HEK293 (cell line): ENCODE results near the gene FOXO1.
A peak's percentile ranks its signal among the peaks of the same experiment; 100 is the strongest.

Source experiments
- CTCF ChIA-PET: fragments of 350-600 bp; formaldehyde crosslinking; extraction: SDS; loops from one replicate; lab custom pipeline; 2021; ENCODE audit warnings: antibody characterized with exemption; lab: Yijun Ruan, JAX
- POLR2A ChIA-PET: fragments of 300-600 bp; formaldehyde crosslinking; extraction: SDS; loops from one replicate; lab custom pipeline; 2020; ENCODE audit warnings: antibody characterized with exemption, inconsistent platforms; lab: Yijun Ruan, JAX
- H3K27ac ChIP-seq: fragments of 200-500 bp; sonication (Bioruptor generic); 2 replicates; pipeline ENCODE4 v1.5.1; 2014; ENCODE audit warnings: low read depth, low read length, control low read depth, inconsistent platforms; ENCODE audit errors: extremely low read depth
- H3K36me3 ChIP-seq, 2 experiments: fragments of 200-500 bp in 1 of 2; sonication (Bioruptor generic) in 1 of 2; 1 replicate in 1 of 2; 2 replicates in 1 of 2; pipeline ENCODE4 v1.5.1; 2014 to 2017; ENCODE audit warnings: inconsistent platforms in 2 of 2, low read length in 2 of 2; ENCODE audit not compliant: control insufficient read depth in 2 of 2, insufficient read depth in 1 of 2
- H3K4me1 ChIP-seq: fragments of 200-500 bp; sonication (Bioruptor generic); 2 replicates; pipeline ENCODE4 v1.5.1; 2014; ENCODE audit warnings: mild to moderate bottlenecking, low read length, inconsistent platforms; ENCODE audit not compliant: control insufficient read depth, insufficient read depth
- H3K4me3 ChIP-seq: 2 replicates; pipeline ENCODE4 v1.5.1; 2011; ENCODE audit warnings: low read depth, mild to moderate bottlenecking, control low read depth, low read length, moderate library complexity
- H3K9me3 ChIP-seq: fragments of 200-500 bp; sonication (Bioruptor generic); 2 replicates; pipeline ENCODE4 v1.5.1; 2014; ENCODE audit warnings: low read depth, low read length, inconsistent platforms; ENCODE audit not compliant: control insufficient read depth, insufficient read depth
- FEZF1 ChIP-seq: fragments of 450-650 bp; formaldehyde crosslinking; IDR thresholded peaks from 2 replicates; pipeline ENCODE4 v1.5.1; 2016; ENCODE audit warnings: missing biosample characterization, missing genetic modification characterization
- GLI4 ChIP-seq: fragments of 450-650 bp; formaldehyde crosslinking; IDR thresholded peaks from 2 replicates; pipeline ENCODE4 v1.5.1; 2016; ENCODE audit warnings: missing biosample characterization, missing genetic modification characterization
- GLIS1 ChIP-seq: fragments of 450-650 bp; formaldehyde crosslinking; IDR thresholded peaks from 2 replicates; pipeline ENCODE4 v1.5.1; 2016; ENCODE audit warnings: missing biosample characterization, missing genetic modification characterization
- OSR2 ChIP-seq: fragments of 450-650 bp; formaldehyde crosslinking; IDR thresholded peaks from 2 replicates; pipeline ENCODE4 v1.5.1; 2016; ENCODE audit warnings: missing biosample characterization, missing genetic modification characterization
- PRDM1 ChIP-seq: fragments of 450-650 bp; formaldehyde crosslinking; IDR thresholded peaks from 2 replicates; pipeline ENCODE4; 2016; ENCODE audit warnings: missing biosample characterization, missing genetic modification characterization
- SCRT1 ChIP-seq: fragments of 450-650 bp; formaldehyde crosslinking; IDR thresholded peaks from 2 replicates; pipeline ENCODE4 v1.5.1; 2016; ENCODE audit warnings: missing biosample characterization, missing genetic modification characterization, borderline replicate concordance
- SCRT2 ChIP-seq: fragments of 450-650 bp; formaldehyde crosslinking; IDR thresholded peaks from 2 replicates; pipeline ENCODE4 v1.5.1; 2016; ENCODE audit warnings: missing biosample characterization, missing genetic modification characterization
- SETDB1 ChIP-seq: IDR thresholded peaks from one replicate; pipeline ENCODE4 v1.6.1; 2017; ENCODE audit warnings: mild to moderate bottlenecking, low read length, moderate library complexity, mixed read lengths; ENCODE audit not compliant: insufficient read length
- YY1 ChIP-seq: fragments of 450-650 bp; formaldehyde crosslinking; IDR thresholded peaks from 2 replicates; pipeline ENCODE4 v1.5.1; 2018; ENCODE audit warnings: missing biosample characterization, missing genetic modification characterization
- ZBTB1 ChIP-seq: fragments of 450-650 bp; formaldehyde crosslinking; IDR thresholded peaks from 2 replicates; pipeline ENCODE4 v1.5.1; 2016; ENCODE audit warnings: missing biosample characterization, missing genetic modification characterization
- ZBTB17 ChIP-seq: fragments of 450-650 bp; formaldehyde crosslinking; IDR thresholded peaks from 2 replicates; pipeline ENCODE4 v1.5.1; 2016; ENCODE audit warnings: missing biosample characterization, missing genetic modification characterization
- ZIC2 ChIP-seq: fragments of 450-650 bp; formaldehyde crosslinking; IDR thresholded peaks from 2 replicates; pipeline ENCODE4 v1.5.1; 2016; ENCODE audit warnings: missing biosample characterization, missing genetic modification characterization
- ZNF544 ChIP-seq: fragments of 450-650 bp; formaldehyde crosslinking; IDR thresholded peaks from 2 replicates; pipeline ENCODE4 v1.5.0; 2017; ENCODE audit warnings: missing biosample characterization, missing genetic modification characterization
- ZNF571 ChIP-seq: fragments of 450-650 bp; formaldehyde crosslinking; IDR thresholded peaks from 2 replicates; pipeline ENCODE4 v1.5.0; 2017; ENCODE audit warnings: missing biosample characterization, missing genetic modification characterization
- TF ChIP-seq, protein P1 (sequence below): fragments of 450-650 bp; formaldehyde crosslinking; IDR thresholded peaks from 2 replicates; pipeline ENCODE4 v1.5.1; 2016; ENCODE audit warnings: missing biosample characterization, missing genetic modification characterization
- TF ChIP-seq, protein P2 (sequence below): fragments of 450-650 bp; formaldehyde crosslinking; IDR thresholded peaks from 2 replicates; pipeline ENCODE4 v1.5.1; 2016; ENCODE audit warnings: missing biosample characterization, missing genetic modification characterization, low read depth
- TF ChIP-seq, protein P3 (sequence below): fragments of 450-650 bp; formaldehyde crosslinking; IDR thresholded peaks from 2 replicates; pipeline ENCODE4 v1.5.1; 2017; ENCODE audit warnings: missing biosample characterization, missing genetic modification characterization
- TF ChIP-seq, protein P4 (sequence below): fragments of 450-650 bp; formaldehyde crosslinking; IDR thresholded peaks from 2 replicates; pipeline ENCODE4 v1.5.1; 2016; ENCODE audit warnings: missing biosample characterization, missing genetic modification characterization, borderline replicate concordance
- TF ChIP-seq, protein P5 (sequence below): fragments of 450-650 bp; IDR thresholded peaks from 2 replicates; pipeline ENCODE4 v1.5.1; 2018; ENCODE audit warnings: missing biosample characterization, missing genetic modification characterization
- TF ChIP-seq, protein P6 (sequence below): fragments of 450-650 bp; formaldehyde crosslinking; IDR thresholded peaks from 2 replicates; pipeline ENCODE4 v1.5.1; 2017; ENCODE audit warnings: missing biosample characterization, missing genetic modification characterization

FOXO1 gene

DNA sequence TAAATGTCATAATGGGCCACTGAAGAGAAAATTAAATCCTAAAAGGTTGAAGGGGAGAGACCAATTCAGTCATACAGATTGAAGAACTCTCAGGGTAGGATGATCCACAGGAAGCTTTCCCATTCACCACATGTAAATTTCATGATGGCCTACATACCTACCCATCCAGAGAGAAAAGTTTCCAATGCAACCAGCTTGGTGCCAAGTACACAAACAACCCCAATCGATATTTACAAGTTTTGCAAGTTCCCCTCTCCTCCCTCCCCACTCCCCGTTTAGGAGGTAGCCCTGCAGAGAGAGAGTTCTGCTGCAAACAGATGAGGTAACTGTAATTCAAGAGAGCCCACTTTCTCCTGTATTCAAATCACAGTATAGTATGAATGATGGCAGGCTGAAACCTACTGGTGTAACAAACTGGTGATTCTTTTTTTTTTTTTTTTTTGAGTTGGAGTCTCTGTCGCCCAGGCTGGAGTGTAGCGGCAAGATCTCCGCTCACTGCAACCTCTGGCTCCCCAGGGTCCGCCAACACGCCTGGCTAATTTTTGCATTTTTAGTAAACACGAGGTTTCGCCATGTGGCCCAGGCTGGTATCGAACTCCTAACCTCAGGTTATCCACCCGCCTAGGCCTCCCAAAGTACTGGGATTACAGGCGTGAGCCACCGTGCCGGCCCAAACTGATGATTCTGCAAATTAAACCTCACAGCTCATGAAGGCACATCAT lies 14.4 kb downstream of the FOXO1 start:
- ChIA-PET POLR2A (no interaction called here), CTCF (no interaction called here)
- no peak overlapping the region for H3K27ac ChIP-seq
- no peak overlapping the region for H3K4me3 ChIP-seq
- H3K9me3 ChIP-seq = no peaks in the 10 kb centered on the region
- peaks cover 8% of the 10 kb centered on the region; the same call in 1 of the 2 replicates for H3K4me1 ChIP-seq
- TF ChIP-seq ZIC2 = peak; percentile 58
- TF ChIP-seq SETDB1 = no peak
- TF ChIP-seq, protein P1, sequence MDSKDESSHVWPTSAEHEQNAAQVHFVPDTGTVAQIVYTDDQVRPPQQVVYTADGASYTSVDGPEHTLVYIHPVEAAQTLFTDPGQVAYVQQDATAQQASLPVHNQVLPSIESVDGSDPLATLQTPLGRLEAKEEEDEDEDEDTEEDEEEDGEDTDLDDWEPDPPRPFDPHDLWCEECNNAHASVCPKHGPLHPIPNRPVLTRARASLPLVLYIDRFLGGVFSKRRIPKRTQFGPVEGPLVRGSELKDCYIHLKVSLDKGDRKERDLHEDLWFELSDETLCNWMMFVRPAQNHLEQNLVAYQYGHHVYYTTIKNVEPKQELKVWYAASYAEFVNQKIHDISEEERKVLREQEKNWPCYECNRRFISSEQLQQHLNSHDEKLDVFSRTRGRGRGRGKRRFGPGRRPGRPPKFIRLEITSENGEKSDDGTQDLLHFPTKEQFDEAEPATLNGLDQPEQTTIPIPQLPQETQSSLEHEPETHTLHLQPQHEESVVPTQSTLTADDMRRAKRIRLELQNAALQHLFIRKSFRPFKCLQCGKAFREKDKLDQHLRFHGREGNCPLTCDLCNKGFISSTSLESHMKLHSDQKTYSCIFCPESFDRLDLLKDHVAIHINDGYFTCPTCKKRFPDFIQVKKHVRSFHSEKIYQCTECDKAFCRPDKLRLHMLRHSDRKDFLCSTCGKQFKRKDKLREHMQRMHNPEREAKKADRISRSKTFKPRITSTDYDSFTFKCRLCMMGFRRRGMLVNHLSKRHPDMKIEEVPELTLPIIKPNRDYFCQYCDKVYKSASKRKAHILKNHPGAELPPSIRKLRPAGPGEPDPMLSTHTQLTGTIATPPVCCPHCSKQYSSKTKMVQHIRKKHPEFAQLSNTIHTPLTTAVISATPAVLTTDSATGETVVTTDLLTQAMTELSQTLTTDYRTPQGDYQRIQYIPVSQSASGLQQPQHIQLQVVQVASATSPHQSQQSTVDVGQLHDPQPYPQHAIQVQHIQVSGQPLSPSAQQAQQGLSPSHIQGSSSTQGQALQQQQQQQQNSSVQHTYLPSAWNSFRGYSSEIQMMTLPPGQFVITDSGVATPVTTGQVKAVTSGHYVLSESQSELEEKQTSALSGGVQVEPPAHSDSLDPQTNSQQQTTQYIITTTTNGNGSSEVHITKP (tag by site-specific recombination) = peak; percentile 49; the same call in 1 of the 2 replicates
- no peak for TF ChIP-seq ZNF571 (tag by site-specific recombination)
- 0 out of 2 replicates have a peak, but pooled peaks have one; percentile 30 for TF ChIP-seq PRDM1 (tag by site-specific recombination)
- TF ChIP-seq, protein P2, sequence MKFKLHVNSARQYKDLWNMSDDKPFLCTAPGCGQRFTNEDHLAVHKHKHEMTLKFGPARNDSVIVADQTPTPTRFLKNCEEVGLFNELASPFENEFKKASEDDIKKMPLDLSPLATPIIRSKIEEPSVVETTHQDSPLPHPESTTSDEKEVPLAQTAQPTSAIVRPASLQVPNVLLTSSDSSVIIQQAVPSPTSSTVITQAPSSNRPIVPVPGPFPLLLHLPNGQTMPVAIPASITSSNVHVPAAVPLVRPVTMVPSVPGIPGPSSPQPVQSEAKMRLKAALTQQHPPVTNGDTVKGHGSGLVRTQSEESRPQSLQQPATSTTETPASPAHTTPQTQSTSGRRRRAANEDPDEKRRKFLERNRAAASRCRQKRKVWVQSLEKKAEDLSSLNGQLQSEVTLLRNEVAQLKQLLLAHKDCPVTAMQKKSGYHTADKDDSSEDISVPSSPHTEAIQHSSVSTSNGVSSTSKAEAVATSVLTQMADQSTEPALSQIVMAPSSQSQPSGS = peak; percentile 47; the same call in 1 of the 2 replicates
- no peaks in the 10 kb centered on the region; a peak in 1 of 3 replicates for H3K36me3 ChIP-seq

DNA sequence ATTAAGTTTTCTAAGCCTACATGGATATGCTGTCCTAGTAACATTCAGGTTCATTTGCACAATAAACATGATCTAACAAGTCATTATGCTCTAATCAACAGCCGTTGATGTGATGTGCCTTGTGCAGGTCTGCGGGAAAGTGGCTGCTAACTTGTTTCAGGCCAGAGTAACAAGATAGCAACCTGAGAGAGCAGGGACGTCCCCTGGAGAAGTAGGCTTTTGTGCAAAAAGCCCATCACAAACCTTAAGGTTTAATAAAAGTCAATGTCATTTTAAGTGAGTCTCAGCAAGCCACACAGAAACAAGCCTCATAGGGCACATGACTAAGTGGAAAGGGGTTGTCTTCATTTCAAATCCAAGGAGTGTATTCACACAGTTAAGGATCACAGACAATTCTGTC lies 17.6 kb downstream of the FOXO1 start:
- peak; percentile 62; the same call in 1 of the 2 replicates for TF ChIP-seq ZBTB17 (tag by site-specific recombination)
- TF ChIP-seq, protein P3, sequence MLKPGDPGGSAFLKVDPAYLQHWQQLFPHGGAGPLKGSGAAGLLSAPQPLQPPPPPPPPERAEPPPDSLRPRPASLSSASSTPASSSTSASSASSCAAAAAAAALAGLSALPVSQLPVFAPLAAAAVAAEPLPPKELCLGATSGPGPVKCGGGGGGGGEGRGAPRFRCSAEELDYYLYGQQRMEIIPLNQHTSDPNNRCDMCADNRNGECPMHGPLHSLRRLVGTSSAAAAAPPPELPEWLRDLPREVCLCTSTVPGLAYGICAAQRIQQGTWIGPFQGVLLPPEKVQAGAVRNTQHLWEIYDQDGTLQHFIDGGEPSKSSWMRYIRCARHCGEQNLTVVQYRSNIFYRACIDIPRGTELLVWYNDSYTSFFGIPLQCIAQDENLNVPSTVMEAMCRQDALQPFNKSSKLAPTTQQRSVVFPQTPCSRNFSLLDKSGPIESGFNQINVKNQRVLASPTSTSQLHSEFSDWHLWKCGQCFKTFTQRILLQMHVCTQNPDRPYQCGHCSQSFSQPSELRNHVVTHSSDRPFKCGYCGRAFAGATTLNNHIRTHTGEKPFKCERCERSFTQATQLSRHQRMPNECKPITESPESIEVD (tag by site-specific recombination) = no peak
- TF ChIP-seq, all 188 proteins: peak for 1
- ChIA-PET POLR2A (no interaction called here), CTCF (no interaction called here)
- no peak overlapping the region for H3K27ac ChIP-seq
- peaks cover 8% of the 10 kb centered on the region; the same call in 1 of the 2 replicates for H3K4me1 ChIP-seq
- no peaks in the 10 kb centered on the region for H3K36me3 ChIP-seq
- no peak overlapping the region for H3K4me3 ChIP-seq
- no peaks in the 10 kb centered on the region for H3K9me3 ChIP-seq

DNA sequence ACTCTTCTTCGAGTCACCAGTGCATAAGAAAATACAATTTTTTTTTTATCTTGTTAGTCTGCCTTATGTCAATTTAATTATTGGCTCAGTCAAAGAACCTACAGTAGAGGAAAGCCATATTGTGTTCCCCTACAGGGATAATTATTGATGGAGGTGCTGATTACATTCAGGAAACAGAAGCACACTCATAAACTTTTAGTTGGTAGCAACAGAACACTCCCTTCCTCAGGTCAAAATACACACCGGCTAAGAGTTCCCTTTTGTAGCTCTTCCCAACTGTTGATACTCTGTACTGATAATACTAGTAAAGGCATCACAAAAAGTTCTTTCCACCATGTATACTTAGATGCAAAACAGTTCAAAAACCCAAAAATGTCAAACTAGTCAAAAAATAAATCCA lies 18.4 kb downstream of the FOXO1 start:
- H3K4me1 ChIP-seq = peaks cover 8% of the 10 kb centered on the region; the same call in 1 of the 2 replicates
- H3K27ac ChIP-seq = no peak overlapping the region
- CTCF ChIA-PET = no interaction called here
- no peak overlapping the region for H3K4me3 ChIP-seq
- no peaks in the 10 kb centered on the region for H3K9me3 ChIP-seq
- POLR2A ChIA-PET = interaction anchor here (1.0 kb wide), 1 partner anchor 16 kb away, joined by 3 read pairs; no protein-coding TSS in a partner anchor
- H3K36me3 ChIP-seq = no peaks in the 10 kb centered on the region
- TF ChIP-seq SCRT1 (tag by site-specific recombination) = peak; percentile 71; the same call in 1 of the 2 replicates
- TF ChIP-seq, protein P4, sequence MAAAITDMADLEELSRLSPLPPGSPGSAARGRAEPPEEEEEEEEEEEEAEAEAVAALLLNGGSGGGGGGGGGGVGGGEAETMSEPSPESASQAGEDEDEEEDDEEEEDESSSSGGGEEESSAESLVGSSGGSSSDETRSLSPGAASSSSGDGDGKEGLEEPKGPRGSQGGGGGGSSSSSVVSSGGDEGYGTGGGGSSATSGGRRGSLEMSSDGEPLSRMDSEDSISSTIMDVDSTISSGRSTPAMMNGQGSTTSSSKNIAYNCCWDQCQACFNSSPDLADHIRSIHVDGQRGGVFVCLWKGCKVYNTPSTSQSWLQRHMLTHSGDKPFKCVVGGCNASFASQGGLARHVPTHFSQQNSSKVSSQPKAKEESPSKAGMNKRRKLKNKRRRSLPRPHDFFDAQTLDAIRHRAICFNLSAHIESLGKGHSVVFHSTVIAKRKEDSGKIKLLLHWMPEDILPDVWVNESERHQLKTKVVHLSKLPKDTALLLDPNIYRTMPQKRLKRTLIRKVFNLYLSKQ (tag by site-specific recombination) = no peak
- no peak for TF ChIP-seq ZBTB1 (tag by site-specific recombination)
- TF ChIP-seq GLI4 = no peak
- peak; percentile 79 for TF ChIP-seq OSR2 (tag by site-specific recombination)
- TF ChIP-seq FEZF1 (tag by site-specific recombination) = 0 out of 2 replicates have a peak, but pooled peaks have one; percentile 7
- TF ChIP-seq, protein P5, sequence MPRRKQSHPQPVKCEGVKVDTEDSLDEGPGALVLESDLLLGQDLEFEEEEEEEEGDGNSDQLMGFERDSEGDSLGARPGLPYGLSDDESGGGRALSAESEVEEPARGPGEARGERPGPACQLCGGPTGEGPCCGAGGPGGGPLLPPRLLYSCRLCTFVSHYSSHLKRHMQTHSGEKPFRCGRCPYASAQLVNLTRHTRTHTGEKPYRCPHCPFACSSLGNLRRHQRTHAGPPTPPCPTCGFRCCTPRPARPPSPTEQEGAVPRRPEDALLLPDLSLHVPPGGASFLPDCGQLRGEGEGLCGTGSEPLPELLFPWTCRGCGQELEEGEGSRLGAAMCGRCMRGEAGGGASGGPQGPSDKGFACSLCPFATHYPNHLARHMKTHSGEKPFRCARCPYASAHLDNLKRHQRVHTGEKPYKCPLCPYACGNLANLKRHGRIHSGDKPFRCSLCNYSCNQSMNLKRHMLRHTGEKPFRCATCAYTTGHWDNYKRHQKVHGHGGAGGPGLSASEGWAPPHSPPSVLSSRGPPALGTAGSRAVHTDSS (tag by site-specific recombination) = no peak
- TF ChIP-seq YY1 (tag by site-specific recombination) = no peak
- no peak for TF ChIP-seq ZNF544
- peak; percentile 83 for TF ChIP-seq SCRT2 (tag by site-specific recombination)
- TF ChIP-seq, protein P6, sequence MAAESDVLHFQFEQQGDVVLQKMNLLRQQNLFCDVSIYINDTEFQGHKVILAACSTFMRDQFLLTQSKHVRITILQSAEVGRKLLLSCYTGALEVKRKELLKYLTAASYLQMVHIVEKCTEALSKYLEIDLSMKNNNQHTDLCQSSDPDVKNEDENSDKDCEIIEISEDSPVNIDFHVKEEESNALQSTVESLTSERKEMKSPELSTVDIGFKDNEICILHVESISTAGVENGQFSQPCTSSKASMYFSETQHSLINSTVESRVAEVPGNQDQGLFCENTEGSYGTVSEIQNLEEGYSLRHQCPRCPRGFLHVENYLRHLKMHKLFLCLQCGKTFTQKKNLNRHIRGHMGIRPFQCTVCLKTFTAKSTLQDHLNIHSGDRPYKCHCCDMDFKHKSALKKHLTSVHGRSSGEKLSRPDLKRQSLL (tag by site-specific recombination) = no peak
- TF ChIP-seq GLIS1 (tag by site-specific recombination) = peak; percentile 42
